GM18499 (cell line): ENCODE data around the gene HM13.
"Not testable (repeated sequence)": the region's sequence is repeated elsewhere in the genome, so short reads cannot be mapped to it uniquely, and the experiment has no call there.

ENCODE experiments used
- ATAC-seq: cut with Tn5 transposase; IDR thresholded peaks from one replicate; pipeline ENCODE4 v1.9.1; 2021; ENCODE audit warnings: moderate number of reproducible peaks; ENCODE audit not compliant: insufficient read depth, unreplicated experiment

The HM13 gene

GRCh38 chr20:31514154-31515071 is at the start of gene HM13:
TSS of gene HM13 (plus strand) at chr20:31514442. CDS start at chr20:31514552, 110 bp downstream.
- peak; percentile 50 for ATAC-seq

- not testable (repeated sequence) for ATAC-seq
These were observed 43.3 kb upstream of the HM13 start for GRCh38 chr20:31470946-31471345.

- ATAC-seq = no peak
These were observed 41.6 kb upstream of the HM13 start for GRCh38 chr20:31472395-31473330.

GRCh38 chr20:31473331-31474096 is 40.7 kb upstream of the HM13 start:
- ATAC-seq = no peak

- peak; percentile 85 for ATAC-seq
These were observed 40.2 kb upstream of the HM13 start for GRCh38 chr20:31474097-31474436.

GRCh38 chr20:31474758-31475427 is 39.3 kb upstream of the HM13 start, which contains the start of the genes DEFB124 and REM1:
TSS of gene DEFB124 (minus strand) at chr20:31475127. CDS start at chr20:31473013, 2,114 bp downstream.
TSS of gene REM1 (plus strand) at chr20:31475288. CDS start at chr20:31476446, 1,158 bp downstream.
- no peak for ATAC-seq

GRCh38 chr20:31475472-31476293 is 38.6 kb upstream of the HM13 start:
- no peak for ATAC-seq

- no peak for ATAC-seq
These were observed 38.0 kb upstream of the HM13 start for GRCh38 chr20:31476294-31476585.

- ATAC-seq = no peak
These were observed 37.5 kb upstream of the HM13 start for GRCh38 chr20:31476643-31477215.

GRCh38 chr20:31484001-31484400 is 30.2 kb upstream of the HM13 start:
- ATAC-seq = no peak

- ATAC-seq = no peak
These were observed 28.5 kb upstream of the HM13 start for GRCh38 chr20:31485450-31486339.

GRCh38 chr20:31488115-31488514 is 26.1 kb upstream of the HM13 start:
- no peak for ATAC-seq

- ATAC-seq = no peak
These were observed 25.1 kb upstream of the HM13 start for GRCh38 chr20:31489152-31489551.

GRCh38 chr20:31490752-31491151 is 23.5 kb upstream of the HM13 start:
- no peak for ATAC-seq

GRCh38 chr20:31494131-31494530 is 20.1 kb upstream of the HM13 start:
- no peak for ATAC-seq

GRCh38 chr20:31496761-31497295 is 17.4 kb upstream of the HM13 start:
- no peak for ATAC-seq

GRCh38 chr20:31497838-31498540 is 16.3 kb upstream of the HM13 start:
- ATAC-seq = no peak
